ENCODE data around the gene PDXP. TPM values are rescaled to one million over a fixed set of nuclear protein-coding genes. Genes with fewer than 3 reads are reported as not detected.

PDXP gene
- total RNA-seq, 1 donor from 2014 or later = 16.5 TPM

DNA sequence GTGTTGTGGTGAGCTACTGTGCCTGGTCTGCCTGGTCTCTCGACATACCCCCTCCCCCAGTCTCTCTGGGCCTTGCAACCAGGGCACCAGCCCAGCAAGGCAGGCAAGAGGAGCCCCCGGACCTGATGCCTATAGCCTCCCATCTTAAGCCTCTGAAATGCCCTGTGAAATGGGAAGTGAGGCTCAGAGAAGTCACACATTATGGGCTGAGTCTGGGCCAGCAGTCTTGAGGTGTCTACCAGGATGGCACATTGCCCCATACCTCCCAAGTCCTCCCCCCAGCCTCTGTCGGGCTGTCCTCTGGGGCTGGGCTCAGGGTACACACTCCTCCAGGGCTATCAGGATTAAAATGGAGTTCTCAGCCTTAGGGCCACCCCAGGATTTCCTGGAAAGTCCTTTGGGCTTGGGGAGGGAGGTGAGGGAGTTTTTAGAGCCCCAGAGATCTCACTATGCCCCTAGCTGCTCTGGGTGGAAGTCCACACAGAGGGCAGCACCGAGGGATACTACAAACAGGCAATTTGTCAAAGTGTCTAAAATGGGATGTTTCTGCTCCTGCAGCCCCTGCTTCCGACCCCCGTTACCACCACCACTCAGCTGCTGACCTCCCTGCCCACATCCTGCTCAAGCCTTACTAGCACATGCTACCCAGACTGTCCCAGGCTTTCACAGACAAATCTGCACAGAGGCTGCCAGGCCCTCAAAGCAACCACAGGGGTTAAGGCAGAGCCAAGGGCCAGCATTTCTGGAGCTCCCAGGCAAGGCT is 22.2 kb upstream of the PDXP start:
- H3K4me1 Mint-ChIP-seq (ENCODE audit: unreplicated experiment) = peaks cover 57% of the 10 kb centered on the region
- TF ChIP-seq, protein P1, sequence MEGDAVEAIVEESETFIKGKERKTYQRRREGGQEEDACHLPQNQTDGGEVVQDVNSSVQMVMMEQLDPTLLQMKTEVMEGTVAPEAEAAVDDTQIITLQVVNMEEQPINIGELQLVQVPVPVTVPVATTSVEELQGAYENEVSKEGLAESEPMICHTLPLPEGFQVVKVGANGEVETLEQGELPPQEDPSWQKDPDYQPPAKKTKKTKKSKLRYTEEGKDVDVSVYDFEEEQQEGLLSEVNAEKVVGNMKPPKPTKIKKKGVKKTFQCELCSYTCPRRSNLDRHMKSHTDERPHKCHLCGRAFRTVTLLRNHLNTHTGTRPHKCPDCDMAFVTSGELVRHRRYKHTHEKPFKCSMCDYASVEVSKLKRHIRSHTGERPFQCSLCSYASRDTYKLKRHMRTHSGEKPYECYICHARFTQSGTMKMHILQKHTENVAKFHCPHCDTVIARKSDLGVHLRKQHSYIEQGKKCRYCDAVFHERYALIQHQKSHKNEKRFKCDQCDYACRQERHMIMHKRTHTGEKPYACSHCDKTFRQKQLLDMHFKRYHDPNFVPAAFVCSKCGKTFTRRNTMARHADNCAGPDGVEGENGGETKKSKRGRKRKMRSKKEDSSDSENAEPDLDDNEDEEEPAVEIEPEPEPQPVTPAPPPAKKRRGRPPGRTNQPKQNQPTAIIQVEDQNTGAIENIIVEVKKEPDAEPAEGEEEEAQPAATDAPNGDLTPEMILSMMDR (IDR thresholded peaks at IDR 0.05) = peak; percentile 45
- H3K4me3 Mint-ChIP-seq (ENCODE audit: unreplicated experiment) = no peak overlapping the region
- H3K9me3 Mint-ChIP-seq (ENCODE audit: unreplicated experiment) = no peaks in the 10 kb centered on the region
- H3K27me3 Mint-ChIP-seq (ENCODE audit: unreplicated experiment) = no peaks in the 10 kb centered on the region
- no peak for DNase-seq (ENCODE audit: extremely low spot score, unreplicated experiment)
- H3K27ac Mint-ChIP-seq (ENCODE audit: unreplicated experiment) = no peak overlapping the region
- H3K36me3 Mint-ChIP-seq (ENCODE audit: unreplicated experiment) = no peaks in the 10 kb centered on the region

DNA sequence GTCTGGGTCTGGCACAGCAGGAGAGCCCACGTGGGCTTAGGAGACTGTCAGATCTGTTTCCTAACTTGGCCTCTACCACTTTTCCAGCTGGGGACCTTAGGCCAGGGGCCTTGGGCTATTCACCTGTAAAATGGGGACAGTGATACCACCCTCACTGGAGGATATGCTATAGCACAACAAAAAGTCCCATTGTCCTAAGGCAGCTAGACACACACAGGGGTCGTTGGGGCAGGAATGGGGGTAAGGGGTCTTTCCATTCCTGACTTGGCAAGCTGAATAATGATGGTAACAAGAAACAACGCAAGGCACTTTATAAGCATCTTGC is 21.6 kb upstream of the PDXP start:
- Mint-ChIP-seq H3K27ac (ENCODE audit: unreplicated experiment) (no peak overlapping the region), H3K4me1 (ENCODE audit: unreplicated experiment) (peaks cover 57% of the 10 kb centered on the region), H3K4me3 (ENCODE audit: unreplicated experiment) (no peak overlapping the region)

DNA sequence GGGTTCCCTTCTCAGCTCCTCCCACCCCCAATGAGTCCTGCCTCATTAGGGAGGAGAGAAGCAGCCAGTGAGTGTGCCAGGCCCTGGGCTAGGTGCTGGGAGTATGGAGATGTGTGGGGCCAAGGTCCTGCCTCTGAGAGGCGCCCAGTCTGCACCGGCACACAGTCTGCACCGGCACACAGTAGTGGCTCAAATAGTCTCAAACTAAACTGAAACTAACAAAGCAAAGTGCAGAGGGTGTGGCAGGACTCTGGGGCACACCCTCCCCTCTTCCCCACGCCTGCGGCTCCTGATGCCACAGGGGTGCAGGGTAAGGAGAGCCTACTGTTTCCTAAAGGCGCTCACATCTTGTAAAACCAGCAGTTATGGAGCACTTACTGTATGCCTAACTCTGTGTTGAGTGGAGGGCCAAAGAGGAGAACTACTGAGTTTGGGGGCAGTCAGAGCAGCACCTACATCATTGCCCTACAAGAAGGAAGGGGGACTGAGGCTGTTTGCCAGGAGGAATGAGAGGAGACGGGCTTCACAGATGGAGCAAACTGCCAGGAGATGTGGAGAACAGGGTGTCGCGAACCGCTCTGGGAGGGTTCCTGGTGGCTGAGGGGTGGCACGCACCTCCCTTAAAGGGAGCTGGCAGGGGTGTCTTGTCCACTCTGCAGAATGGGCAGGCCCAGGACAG is 20.0 kb upstream of the PDXP start:
- no peak for DNase-seq (ENCODE audit: extremely low spot score, unreplicated experiment)
- H3K27ac Mint-ChIP-seq (ENCODE audit: unreplicated experiment) = peak overlapping the region; percentile 19
- H3K4me3 Mint-ChIP-seq (ENCODE audit: unreplicated experiment) = peak overlapping the region; percentile 66
- no peaks in the 10 kb centered on the region for H3K27me3 Mint-ChIP-seq (ENCODE audit: unreplicated experiment)
- no peaks in the 10 kb centered on the region for H3K9me3 Mint-ChIP-seq (ENCODE audit: unreplicated experiment)
- H3K4me1 Mint-ChIP-seq (ENCODE audit: unreplicated experiment) = peaks cover 53% of the 10 kb centered on the region
- TF ChIP-seq, protein P1 (IDR thresholded peaks at IDR 0.05) = no peak
- no peaks in the 10 kb centered on the region for H3K36me3 Mint-ChIP-seq (ENCODE audit: unreplicated experiment)

More for the DNA sequence above, 21.6 kb upstream of the PDXP start:
- Mint-ChIP-seq H3K27me3 (ENCODE audit: unreplicated experiment) (no peaks in the 10 kb centered on the region), H3K9me3 (ENCODE audit: unreplicated experiment) (no peaks in the 10 kb centered on the region), H3K36me3 (ENCODE audit: unreplicated experiment) (no peaks in the 10 kb centered on the region)
- TF ChIP-seq, protein P1 (IDR thresholded peaks at IDR 0.05) = no peak
- DNase-seq (ENCODE audit: extremely low spot score, unreplicated experiment) = no peak

DNA sequence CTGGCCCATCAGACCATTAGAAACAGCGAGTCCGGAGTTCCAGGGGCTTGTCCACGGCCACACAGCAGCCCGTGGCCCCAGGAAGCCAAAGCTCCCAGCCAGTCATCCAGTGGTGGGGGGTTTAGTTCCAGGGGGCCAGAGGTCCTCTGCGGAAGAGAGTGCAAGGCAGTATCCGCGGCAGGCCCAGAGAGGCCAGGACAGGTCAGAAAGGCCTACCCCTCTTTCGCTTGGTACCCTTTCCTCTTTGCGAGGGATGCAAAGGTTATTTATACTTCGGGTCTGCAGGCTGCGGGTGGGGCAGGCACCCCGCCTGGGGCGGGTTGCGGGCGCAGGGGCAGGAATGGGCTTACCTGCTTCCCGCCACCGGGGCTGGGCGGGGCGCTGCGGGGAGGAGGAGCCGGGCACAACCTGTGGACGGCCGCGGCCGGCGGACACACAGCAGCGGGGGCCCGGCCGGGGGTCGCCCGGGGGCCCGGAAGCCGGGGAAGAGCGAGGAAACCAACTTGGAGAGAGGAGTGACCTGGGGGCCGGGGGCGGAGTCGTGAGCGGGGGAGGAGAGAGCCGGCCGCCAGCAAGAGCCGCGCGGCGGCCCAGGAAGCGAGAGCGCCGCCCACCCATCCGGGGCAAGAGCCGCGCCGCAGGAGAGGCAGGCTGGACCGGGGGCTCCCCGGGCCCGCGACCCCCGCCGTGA is 19.3 kb upstream of the PDXP start, which contains the start of gene SH3BP1:
TSS of gene SH3BP1 (plus strand) at position 600 of the 691 bp plus-strand sequence. CDS start 119 bp downstream, outside the sequence.
- H3K9me3 Mint-ChIP-seq (ENCODE audit: unreplicated experiment) = no peaks in the 10 kb centered on the region
- H3K4me3 Mint-ChIP-seq (ENCODE audit: unreplicated experiment) = peak within 1 kb of the TSS; percentile 74
- peaks cover 46% of the 10 kb centered on the region for H3K4me1 Mint-ChIP-seq (ENCODE audit: unreplicated experiment)
- peak within 1 kb of the TSS; percentile 44 for H3K27ac Mint-ChIP-seq (ENCODE audit: unreplicated experiment)
- no peaks in the 10 kb centered on the region for H3K27me3 Mint-ChIP-seq (ENCODE audit: unreplicated experiment)
- no peak for DNase-seq (ENCODE audit: extremely low spot score, unreplicated experiment)
- TF ChIP-seq, protein P1 (IDR thresholded peaks at IDR 0.05) = no peak
- no peaks in the 10 kb centered on the region for H3K36me3 Mint-ChIP-seq (ENCODE audit: unreplicated experiment)
